ENCODE data around the gene SOX8. TPM values are rescaled to one million over a fixed set of nuclear protein-coding genes. Genes with fewer than 3 reads are reported as not detected.

SOX8 gene
- total RNA-seq, 1 donor from 2014 or later = 4.3 TPM

- no peak for DNase-seq (ENCODE audit: low spot score)
- Mint-ChIP-seq H3K27me3 (ENCODE audit: unreplicated experiment) (peaks cover 1% of the 10 kb centered on the region), H3K9me3 (ENCODE audit: unreplicated experiment) (peaks cover 8% of the 10 kb centered on the region), H3K27ac (ENCODE audit: unreplicated experiment) (no peak overlapping the region), H3K4me1 (ENCODE audit: unreplicated experiment) (peaks cover 3% of the 10 kb centered on the region), H3K4me3 (ENCODE audit: unreplicated experiment) (no peak overlapping the region), H3K36me3 (ENCODE audit: low read depth, unreplicated experiment) (peaks cover 13% of the 10 kb centered on the region)
- TF ChIP-seq CTCF (IDR thresholded peaks at IDR 0.05; ENCODE audit: unreplicated experiment) = no peak
These were observed 9.8 kb downstream of the SOX8 start for GRCh38 chr16:991345-991744.

GRCh38 chr16:991773-992172, 10.2 kb downstream of the SOX8 start:
- H3K9me3 Mint-ChIP-seq (ENCODE audit: unreplicated experiment) = peaks cover 8% of the 10 kb centered on the region
- no peak overlapping the region for H3K27ac Mint-ChIP-seq (ENCODE audit: unreplicated experiment)
- no peak for TF ChIP-seq CTCF (IDR thresholded peaks at IDR 0.05; ENCODE audit: unreplicated experiment)
- H3K27me3 Mint-ChIP-seq (ENCODE audit: unreplicated experiment) = peaks cover 4% of the 10 kb centered on the region
- H3K4me3 Mint-ChIP-seq (ENCODE audit: unreplicated experiment) = no peak overlapping the region
- peaks cover 3% of the 10 kb centered on the region for H3K4me1 Mint-ChIP-seq (ENCODE audit: unreplicated experiment)
- H3K36me3 Mint-ChIP-seq (ENCODE audit: low read depth, unreplicated experiment) = peaks cover 13% of the 10 kb centered on the region
- DNase-seq (ENCODE audit: low spot score) = no peak

- Mint-ChIP-seq H3K9me3 (ENCODE audit: unreplicated experiment) (peaks cover 8% of the 10 kb centered on the region), H3K27me3 (ENCODE audit: unreplicated experiment) (peaks cover 4% of the 10 kb centered on the region), H3K36me3 (ENCODE audit: low read depth, unreplicated experiment) (peaks cover 13% of the 10 kb centered on the region), H3K27ac (ENCODE audit: unreplicated experiment) (no peak overlapping the region), H3K4me3 (ENCODE audit: unreplicated experiment) (no peak overlapping the region), H3K4me1 (ENCODE audit: unreplicated experiment) (peaks cover 3% of the 10 kb centered on the region)
- no peak for DNase-seq (ENCODE audit: low spot score)
- TF ChIP-seq CTCF (IDR thresholded peaks at IDR 0.05; ENCODE audit: unreplicated experiment) = no peak
These were observed 12.2 kb downstream of the SOX8 start for GRCh38 chr16:993731-994130.

- peaks cover 3% of the 10 kb centered on the region for H3K4me1 Mint-ChIP-seq (ENCODE audit: unreplicated experiment)
- TF ChIP-seq CTCF (IDR thresholded peaks at IDR 0.05; ENCODE audit: unreplicated experiment) = no peak
- peaks cover 8% of the 10 kb centered on the region for H3K9me3 Mint-ChIP-seq (ENCODE audit: unreplicated experiment)
- no peak overlapping the region for H3K4me3 Mint-ChIP-seq (ENCODE audit: unreplicated experiment)
- no peak for DNase-seq (ENCODE audit: low spot score)
- peak overlapping the region; percentile 21 for H3K27ac Mint-ChIP-seq (ENCODE audit: unreplicated experiment)
- H3K27me3 Mint-ChIP-seq (ENCODE audit: unreplicated experiment) = peaks cover 4% of the 10 kb centered on the region
- peaks cover 13% of the 10 kb centered on the region for H3K36me3 Mint-ChIP-seq (ENCODE audit: low read depth, unreplicated experiment)
These were observed 13.5 kb downstream of the SOX8 start for GRCh38 chr16:995087-995486.

GRCh38 chr16:995783-996182, 14.2 kb downstream of the SOX8 start:
- Mint-ChIP-seq H3K4me1 (ENCODE audit: unreplicated experiment) (peaks cover 3% of the 10 kb centered on the region), H3K27ac (ENCODE audit: unreplicated experiment) (no peak overlapping the region), H3K4me3 (ENCODE audit: unreplicated experiment) (peak overlapping the region; percentile 81), H3K27me3 (ENCODE audit: unreplicated experiment) (peaks cover 4% of the 10 kb centered on the region), H3K9me3 (ENCODE audit: unreplicated experiment) (peaks cover 8% of the 10 kb centered on the region), H3K36me3 (ENCODE audit: low read depth, unreplicated experiment) (peaks cover 13% of the 10 kb centered on the region)
- TF ChIP-seq CTCF (IDR thresholded peaks at IDR 0.05; ENCODE audit: unreplicated experiment) = no peak
- DNase-seq (ENCODE audit: low spot score) = no peak
